NCI-H226 (cell line): ENCODE results near the gene OR7C1.
"Not testable (repeated sequence)": the region's sequence is repeated elsewhere in the genome, so short reads cannot be mapped to it uniquely, and the experiment has no call there.

Source experiments
- DNase-seq: peaks from one replicate; pipeline ENCODE4 v3.0.0-alpha.2; 2015

The OR7C1 gene

GRCh38 chr19:14783410-14783998, 51.5 kb downstream of the OR7C1 start:
- DNase-seq, result not testable (repeated sequence)

GRCh38 chr19:14782626-14783409, 52.2 kb downstream of the OR7C1 start:
- no peak for DNase-seq

DNA sequence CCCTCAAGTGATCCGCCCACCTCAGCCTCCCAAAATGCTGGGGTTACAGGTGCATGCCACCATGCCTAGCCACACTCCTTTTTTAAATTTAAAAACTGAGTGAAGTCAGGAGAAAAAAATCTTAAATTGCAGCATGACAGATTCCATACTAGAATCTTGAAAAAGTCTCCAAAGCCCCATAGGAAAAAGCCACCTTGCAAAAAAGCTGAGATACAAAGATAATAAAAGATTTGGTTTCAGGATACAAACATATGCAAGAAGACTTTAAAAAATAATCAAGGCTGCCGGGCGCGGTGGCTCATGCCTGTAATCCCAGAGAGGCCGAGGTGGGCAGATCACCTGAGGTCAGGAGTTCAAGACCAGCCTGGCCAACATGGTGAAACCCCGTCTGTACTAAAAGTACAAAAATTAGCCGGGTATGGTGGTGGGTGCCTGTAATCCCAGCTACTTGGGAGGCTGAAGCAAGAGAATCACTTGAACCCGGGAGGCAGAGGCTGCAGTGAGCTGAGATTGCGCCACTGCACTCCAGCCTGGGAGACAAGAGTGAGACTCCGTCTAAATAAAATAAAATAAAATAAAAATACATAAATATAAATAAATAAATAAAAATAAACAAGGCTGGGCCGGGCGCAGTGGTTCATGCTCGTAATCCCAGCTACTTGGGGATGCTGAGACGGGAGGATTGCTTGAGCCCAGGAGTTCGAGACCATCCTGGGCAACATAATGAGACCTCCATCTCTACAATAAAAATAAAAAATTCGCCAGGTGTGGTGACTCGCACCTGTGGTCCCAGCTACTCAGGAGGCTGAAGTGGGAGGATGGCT, 53.1 kb downstream of the OR7C1 start:
- DNase-seq, result not testable (repeated sequence)

DNA sequence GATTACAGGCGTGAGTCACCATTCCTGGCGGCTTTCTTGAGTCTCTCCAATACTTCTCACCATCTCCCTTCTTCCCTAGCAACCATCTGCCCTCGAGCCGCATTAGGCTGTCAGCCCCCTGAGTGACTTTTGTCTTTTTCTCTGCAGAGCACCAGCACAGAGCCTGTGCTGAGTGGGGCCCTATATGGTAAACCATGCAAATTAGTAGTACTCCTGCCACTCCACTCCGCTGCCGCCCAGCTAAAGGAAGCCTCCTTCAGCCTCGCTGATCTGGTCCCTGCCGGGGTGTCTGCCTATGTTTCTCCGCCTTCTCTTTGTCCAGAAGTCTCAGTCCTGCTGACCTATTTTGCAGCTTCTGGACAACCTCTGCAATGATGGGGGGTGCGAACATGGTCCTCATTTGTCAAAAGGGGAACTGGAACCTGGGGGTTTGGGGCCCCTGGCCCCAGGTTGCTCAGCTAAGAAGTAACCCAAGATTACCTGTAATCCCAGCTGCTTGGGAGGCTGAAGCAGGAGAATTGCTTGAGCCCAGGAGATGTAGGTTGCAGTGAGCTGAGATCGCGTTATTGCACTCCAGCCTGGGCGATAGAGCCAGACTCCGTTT, 54.3 kb downstream of the OR7C1 start:
- DNase-seq, result not testable (repeated sequence)

DNA sequence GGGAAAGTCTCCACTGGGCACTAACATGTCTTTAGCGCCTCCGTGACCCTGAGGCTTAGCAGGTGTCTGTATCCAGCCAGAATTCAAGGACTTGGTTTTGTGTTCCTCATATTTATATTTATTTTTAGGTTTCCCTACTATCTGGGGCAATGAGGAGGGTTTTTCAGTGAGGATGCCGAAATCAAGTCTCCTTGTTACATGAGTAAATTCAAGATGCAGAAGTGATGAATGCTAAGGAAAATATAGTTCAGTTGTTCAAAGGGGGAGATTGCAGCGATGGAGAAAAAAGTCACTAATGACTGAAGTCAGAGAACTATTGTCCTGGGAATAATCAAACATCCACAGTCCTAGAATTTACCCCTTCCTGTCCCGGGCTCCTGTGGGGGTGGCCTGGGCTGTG, 55.8 kb downstream of the OR7C1 start:
- DNase-seq, result no peak

- not testable (repeated sequence) for DNase-seq
Observed at GRCh38 chr19:14778110-14778845, 56.7 kb downstream of the OR7C1 start, which contains the start of gene ADGRE2. TSS of gene ADGRE2 (minus strand) at chr19:14778560. CDS start at chr19:14776756, 1,804 bp downstream.

DNA sequence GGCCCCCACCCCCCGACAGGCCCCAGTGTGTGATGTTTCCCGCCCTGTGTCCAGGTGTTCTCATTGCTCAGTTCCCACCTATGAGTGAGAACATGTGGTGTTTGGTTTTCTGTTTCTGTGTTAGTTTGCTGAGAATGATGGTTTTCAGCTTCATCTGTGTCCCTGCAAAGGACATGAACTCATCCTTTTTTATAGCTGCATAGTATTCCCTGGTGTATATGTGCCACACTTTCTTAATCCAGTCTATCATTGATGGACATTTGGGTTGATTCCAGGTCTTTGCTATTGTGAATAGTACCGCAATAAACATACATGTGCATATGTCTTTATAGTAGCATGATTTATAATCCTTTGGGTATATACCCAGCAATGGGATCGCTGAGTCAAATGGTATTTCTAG, 57.3 kb downstream of the OR7C1 start:
- DNase-seq, result not testable (repeated sequence)

DNA sequence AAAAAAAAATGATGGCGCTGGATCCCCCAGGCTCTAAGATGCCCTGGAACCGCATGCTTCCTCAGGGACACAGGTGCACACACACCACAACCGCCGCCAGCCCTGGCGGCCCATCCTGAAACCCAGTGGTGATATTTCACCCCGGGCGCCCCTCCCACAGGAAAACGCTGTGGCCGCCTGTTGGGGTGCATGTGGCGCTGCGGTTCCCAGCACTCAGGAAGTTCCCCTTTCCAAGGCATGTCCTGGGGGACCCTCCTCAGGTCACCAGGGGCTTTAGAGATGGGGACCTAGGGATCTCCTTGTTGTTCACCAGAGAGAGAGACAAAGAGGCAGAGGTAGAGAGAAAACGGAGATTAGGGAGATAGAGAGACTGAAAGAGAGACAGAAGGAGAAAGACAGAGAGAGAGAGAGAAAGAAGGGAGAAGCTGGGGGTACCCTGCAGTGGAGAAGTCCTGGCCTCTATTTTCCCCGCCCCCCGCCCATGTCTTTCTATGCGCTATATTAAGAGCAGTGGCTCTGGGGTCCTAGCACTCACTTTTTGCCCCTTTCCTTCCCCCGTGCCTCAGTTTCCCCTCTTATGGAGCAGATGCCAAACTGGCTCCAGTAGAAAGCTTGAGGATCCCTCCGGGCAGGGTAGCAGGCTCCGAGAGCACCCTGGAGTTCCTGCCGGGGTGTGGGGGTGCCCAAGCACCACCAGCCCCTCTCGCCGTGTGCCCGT, 59.0 kb downstream of the OR7C1 start:
- DNase-seq, result no peak

DNA sequence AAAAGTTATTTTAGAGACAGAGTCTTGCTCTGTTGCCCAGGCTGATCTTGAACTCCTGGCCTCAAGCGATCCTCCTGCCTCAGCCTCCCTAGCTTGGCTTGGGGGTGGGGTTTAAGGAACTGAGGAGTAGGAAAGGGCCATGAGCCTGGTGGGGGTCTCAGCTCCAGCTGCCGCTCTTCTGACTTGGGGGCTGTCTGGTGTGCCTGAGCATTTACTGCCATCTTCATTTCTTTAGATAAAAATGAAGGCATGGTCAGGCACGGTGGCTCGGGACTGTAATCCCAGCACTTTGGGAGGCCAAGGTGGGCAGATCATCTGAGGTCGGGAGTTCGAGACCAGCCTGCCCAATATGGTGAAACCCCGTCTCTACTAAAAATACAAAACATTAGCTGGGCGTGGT, 59.7 kb downstream of the OR7C1 start:
- not testable (repeated sequence) for DNase-seq

DNA sequence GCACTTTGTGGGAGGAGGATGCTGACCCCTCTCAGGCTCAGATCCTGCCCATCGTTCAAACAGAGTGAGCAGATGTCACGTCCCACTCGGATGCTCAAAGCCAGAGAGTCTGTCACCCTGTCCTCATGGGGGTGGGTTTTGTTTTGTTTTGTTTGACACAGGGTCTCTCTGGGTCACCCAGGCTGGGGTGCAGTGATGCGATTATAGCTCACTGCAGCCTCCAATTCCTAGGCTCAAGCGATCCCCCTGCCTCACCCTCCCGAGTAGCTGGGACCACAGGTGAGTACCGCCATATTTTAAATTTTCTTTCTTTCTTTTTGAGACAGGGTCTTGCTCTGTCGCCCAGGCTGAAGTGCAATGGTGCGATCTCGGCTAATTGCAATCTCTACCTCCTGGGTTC, 60.6 kb downstream of the OR7C1 start:
- no peak for DNase-seq

DNA sequence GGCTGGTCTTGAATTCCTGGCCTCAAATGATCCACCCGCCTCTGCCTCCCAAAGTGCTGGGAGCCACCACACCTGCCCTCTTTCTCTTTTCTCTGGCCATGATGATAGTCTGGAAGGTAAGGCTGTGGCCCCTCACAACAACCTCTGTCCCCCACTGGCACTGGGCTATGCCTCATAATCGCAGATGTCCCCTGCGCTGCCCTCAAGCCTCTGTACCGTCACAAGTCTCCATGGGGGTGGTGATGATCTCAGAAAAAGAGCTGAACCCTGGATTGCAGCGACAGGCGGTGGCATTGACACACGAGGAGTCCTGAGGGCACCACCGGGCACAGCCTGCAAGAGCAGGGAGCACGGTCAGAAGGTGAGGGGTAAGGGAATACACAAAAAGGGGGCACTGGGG, 61.3 kb downstream of the OR7C1 start:
- DNase-seq, result not testable (repeated sequence)

- no peak for DNase-seq
Observed at GRCh38 chr19:14772995-14773394, 62.0 kb downstream of the OR7C1 start.

DNA sequence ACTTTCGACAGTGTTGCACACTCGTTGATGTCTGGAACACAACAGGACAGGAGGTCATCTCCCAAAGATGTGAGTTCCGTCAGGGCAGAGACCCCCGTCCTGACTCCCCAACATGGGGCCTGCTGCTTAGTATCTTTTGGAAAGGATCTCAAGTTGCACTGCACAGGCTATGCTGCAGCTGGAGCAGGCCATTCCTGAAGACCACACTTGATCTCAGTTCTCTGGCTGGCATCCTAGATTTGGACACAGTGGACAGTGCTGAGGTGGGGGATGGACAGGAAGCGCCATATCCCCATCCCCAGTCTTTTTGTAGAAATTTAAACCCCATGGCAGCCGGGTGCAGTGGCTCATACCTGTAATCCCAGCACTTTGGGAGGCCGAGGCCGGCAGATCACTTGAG, 62.5 kb downstream of the OR7C1 start:
- no peak for DNase-seq

GRCh38 chr19:14770944-14771839, 63.8 kb downstream of the OR7C1 start:
- no peak for DNase-seq

- no peak for DNase-seq
Observed at GRCh38 chr19:14770136-14770535, 64.8 kb downstream of the OR7C1 start.

DNA sequence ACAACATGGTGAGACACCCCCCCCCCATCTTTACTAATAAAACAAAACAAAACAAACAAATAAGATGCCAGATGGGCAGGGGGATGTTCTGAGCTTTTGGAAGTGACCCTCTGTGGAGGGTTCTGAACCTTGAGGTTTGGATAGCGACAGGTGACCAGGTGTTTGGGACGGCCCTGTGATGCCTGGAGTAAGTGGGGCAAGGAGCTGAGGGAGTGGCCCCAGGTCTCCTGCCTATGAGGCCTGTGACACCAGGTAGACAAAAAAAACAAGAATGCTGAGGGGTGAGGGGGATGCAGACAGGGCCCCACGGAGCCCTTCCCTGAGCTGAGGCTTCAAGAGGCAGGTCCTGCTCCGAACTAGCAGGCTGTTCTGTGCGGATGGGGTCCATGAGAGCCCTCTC, 65.8 kb downstream of the OR7C1 start:
- no peak for DNase-seq

- no peak for DNase-seq
Observed at GRCh38 chr19:14768001-14768400, 67.0 kb downstream of the OR7C1 start.

DNA sequence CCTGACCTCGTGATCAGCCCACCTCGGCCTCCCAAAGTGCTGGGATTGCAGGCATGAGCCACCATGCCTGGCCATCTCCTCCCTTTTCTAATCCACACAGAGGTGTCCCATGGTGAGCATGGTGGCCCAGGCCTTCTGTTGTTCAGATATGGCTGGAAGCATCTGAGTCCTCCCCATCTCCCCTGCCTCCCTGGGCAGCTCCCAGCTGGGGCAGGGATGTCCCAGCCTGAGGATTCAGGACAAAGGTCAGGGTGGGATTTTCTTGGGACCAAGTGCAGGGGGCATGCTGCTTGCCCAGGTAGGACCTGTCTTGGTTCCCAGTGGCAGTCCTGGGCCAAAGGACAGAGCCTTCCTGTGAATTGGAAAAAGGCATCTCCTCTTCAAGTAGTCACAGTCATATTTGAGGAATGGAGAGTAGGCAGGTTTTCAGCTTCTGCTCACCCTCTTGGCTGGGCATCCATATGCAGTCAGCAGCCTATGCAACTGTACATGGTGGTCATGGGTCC, 67.5 kb downstream of the OR7C1 start:
- DNase-seq, result no peak

DNA sequence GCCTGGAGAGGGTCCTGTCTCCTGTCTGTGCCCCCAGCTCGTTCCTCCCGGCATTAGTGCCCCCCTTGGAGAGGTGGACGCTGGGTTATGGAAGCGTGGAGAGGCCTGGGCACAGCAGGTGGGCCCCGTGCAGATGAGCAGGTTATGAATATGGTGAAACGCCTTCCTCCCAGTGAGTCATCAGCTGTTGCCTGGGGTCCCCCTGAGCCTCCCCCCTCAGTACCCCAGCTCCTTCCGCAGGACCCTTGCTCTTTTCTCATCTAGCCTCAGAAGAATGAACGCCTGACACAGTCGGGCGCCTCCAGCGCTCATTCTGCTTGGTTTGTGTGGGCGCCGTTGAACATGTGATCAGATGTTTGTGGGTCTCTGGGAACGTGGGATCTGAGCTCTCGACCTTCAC, 69.1 kb downstream of the OR7C1 start:
- not testable (repeated sequence) for DNase-seq

- not testable (repeated sequence) for DNase-seq
Observed at GRCh38 chr19:14765403-14765802, 69.6 kb downstream of the OR7C1 start.
